Muscle layer of colon (tissue), 2 donors: Measurements from ENCODE around the gene IFNL2.
"Not testable (repeated sequence)": the region's sequence is repeated elsewhere in the genome, so short reads cannot be mapped to it uniquely, and the experiment has no call there.

Experiments
- H3K27ac ChIP-seq: one replicate; pipeline ENCODE4 v1.7.0; 2013; ENCODE audit warnings: low read depth, mild to moderate bottlenecking, low read length, moderate library complexity
- H3K27me3 ChIP-seq, 2 donors: one replicate each; pipeline ENCODE4 v1.7.0; 2013; ENCODE audit warnings: low read length in 2 of 2, mild to moderate bottlenecking in 2 of 2; ENCODE audit not compliant: insufficient read depth in 2 of 2, control insufficient read depth in 1 of 2
- H3K36me3 ChIP-seq: one replicate; pipeline ENCODE4 v1.7.0; 2013; ENCODE audit warnings: mild to moderate bottlenecking, low read length; ENCODE audit not compliant: insufficient read depth
- H3K4me1 ChIP-seq: one replicate; pipeline ENCODE4 v1.7.0; 2013; ENCODE audit warnings: mild to moderate bottlenecking, low read length; ENCODE audit not compliant: insufficient read depth
- H3K4me3 ChIP-seq, 2 donors: one replicate each; pipeline ENCODE4 v1.7.0; 2013; ENCODE audit warnings: low read length in 2 of 2, low read depth in 1 of 2, mild to moderate bottlenecking in 1 of 2, moderate library complexity in 1 of 2
- H3K9ac ChIP-seq: one replicate; pipeline ENCODE4 v1.7.0; 2013; ENCODE audit warnings: low read length
- H3K9me3 ChIP-seq: one replicate; pipeline ENCODE4 v1.7.0; 2013; ENCODE audit warnings: mild to moderate bottlenecking, low read length
- donor health status: abdominal sarcoma.
- donor health status: Adenocarcinoma of cecum.

The IFNL2 gene

GRCh38 chr19:39243741-39244140 is 24.5 kb upstream of the IFNL2 start:
- not testable (repeated sequence) for H3K9me3 ChIP-seq, H3K4me3 ChIP-seq, H3K4me1 ChIP-seq, H3K27ac ChIP-seq, H3K9ac ChIP-seq, H3K36me3 ChIP-seq
- peaks cover 0 to 19% of the 10 kb centered on the region in 2 donors for H3K27me3 ChIP-seq

GRCh38 chr19:39244410-39245100 is 23.6 kb upstream of the IFNL2 start, which contains the start of gene IFNL3:
Gene IFNL3 (minus strand): TSS chr19:39245006. CDS start chr19:39244967, 39 bp downstream.
- H3K9ac ChIP-seq, H3K36me3 ChIP-seq, H3K9me3 ChIP-seq, H3K4me1 ChIP-seq, H3K4me3 ChIP-seq, H3K27ac ChIP-seq: not testable (repeated sequence)
- H3K27me3 ChIP-seq, result peaks cover 0 to 26% of the 10 kb centered on the region in 2 donors

- H3K4me1 ChIP-seq, H3K9ac ChIP-seq, H3K9me3 ChIP-seq, H3K36me3 ChIP-seq, H3K4me3 ChIP-seq, H3K27ac ChIP-seq: not testable (repeated sequence)
- H3K27me3 ChIP-seq, result peaks cover 0 to 32% of the 10 kb centered on the region in 2 donors
Measured at GRCh38 chr19:39245166-39245565, 23.0 kb upstream of the IFNL2 start.

- no peaks in the 10 kb centered on the region for H3K9me3 ChIP-seq
- no peak overlapping the region for H3K4me3 ChIP-seq
- H3K9ac ChIP-seq, result no peak overlapping the region
- no peaks in the 10 kb centered on the region for H3K4me1 ChIP-seq
- H3K27ac ChIP-seq, result no peak overlapping the region
- H3K27me3 ChIP-seq, result peaks cover 0 to 34% of the 10 kb centered on the region in 2 donors
- no peaks in the 10 kb centered on the region for H3K36me3 ChIP-seq
Measured at GRCh38 chr19:39246951-39247669, 21.1 kb upstream of the IFNL2 start.

GRCh38 chr19:39247701-39248664 is 20.2 kb upstream of the IFNL2 start:
- no peaks in the 10 kb centered on the region for H3K4me1 ChIP-seq
- H3K9ac ChIP-seq, result no peak overlapping the region
- H3K36me3 ChIP-seq, result no peaks in the 10 kb centered on the region
- H3K27ac ChIP-seq, result no peak overlapping the region
- peaks cover 0 to 34% of the 10 kb centered on the region in 2 donors for H3K27me3 ChIP-seq
- H3K9me3 ChIP-seq, result no peaks in the 10 kb centered on the region
- no peak overlapping the region for H3K4me3 ChIP-seq

- Histone ChIP-seq H3K4me3 (no peak within 1 kb of the TSS), H3K9ac (no peak within 1 kb of the TSS), H3K36me3 (no peaks in the 10 kb centered on the region), H3K27ac (no peak within 1 kb of the TSS), H3K27me3 (peaks cover 0 to 34% of the 10 kb centered on the region in 2 donors), H3K9me3 (no peaks in the 10 kb centered on the region), H3K4me1 (no peaks in the 10 kb centered on the region)
Measured at GRCh38 chr19:39248806-39249205, 19.4 kb upstream of the IFNL2 start, which contains the start of gene IFNL4. Gene IFNL4 (minus strand): TSS chr19:39248856.

GRCh38 chr19:39251081-39251480 is 17.1 kb upstream of the IFNL2 start:
- H3K27ac ChIP-seq, result no peak overlapping the region
- H3K9ac ChIP-seq, result no peak overlapping the region
- H3K4me1 ChIP-seq, result no peaks in the 10 kb centered on the region
- H3K27me3 ChIP-seq, result peaks cover 0 to 34% of the 10 kb centered on the region in 2 donors
- no peak overlapping the region for H3K4me3 ChIP-seq
- H3K9me3 ChIP-seq, result no peaks in the 10 kb centered on the region
- no peaks in the 10 kb centered on the region for H3K36me3 ChIP-seq

- peaks cover 0 to 38% of the 10 kb centered on the region in 2 donors for H3K27me3 ChIP-seq
- H3K9me3 ChIP-seq, result no peaks in the 10 kb centered on the region
- H3K36me3 ChIP-seq, result no peaks in the 10 kb centered on the region
- no peak overlapping the region for H3K27ac ChIP-seq
- no peak overlapping the region for H3K4me3 ChIP-seq
- H3K9ac ChIP-seq, result no peak overlapping the region
- H3K4me1 ChIP-seq, result no peaks in the 10 kb centered on the region
Measured at GRCh38 chr19:39251846-39252245, 16.4 kb upstream of the IFNL2 start.

- Histone ChIP-seq H3K27me3 (peaks cover 0 to 32% of the 10 kb centered on the region in 2 donors), H3K27ac (no peak overlapping the region), H3K9ac (no peak overlapping the region), H3K36me3 (no peaks in the 10 kb centered on the region), H3K4me1 (no peaks in the 10 kb centered on the region), H3K9me3 (no peaks in the 10 kb centered on the region), H3K4me3 (no peak overlapping the region)
Measured at GRCh38 chr19:39252458-39252857, 15.7 kb upstream of the IFNL2 start.

GRCh38 chr19:39253374-39254149 is 14.6 kb upstream of the IFNL2 start:
- Histone ChIP-seq H3K9me3 (no peaks in the 10 kb centered on the region), H3K4me1 (no peaks in the 10 kb centered on the region), H3K27me3 (peaks cover 0 to 21% of the 10 kb centered on the region in 2 donors), H3K27ac (no peak overlapping the region), H3K36me3 (no peaks in the 10 kb centered on the region), H3K9ac (no peak overlapping the region), H3K4me3 (no peak overlapping the region)
